Natural killer cell treated with Interleukin-12 subunit alpha and Interleukin-12 subunit beta and Interleukin-15 and Interleukin-18, amount 100 ng/mL, for 72 hours (primary cell): ENCODE results near the gene AHDC1. TPM values are rescaled to one million over a fixed set of nuclear protein-coding genes. Genes with fewer than 3 reads are reported as not detected.

ENCODE experiments used
- ATAC-seq, 2 donors: fragments of 150-1000 bp; cut with Tn5 transposase in 1 of 2; sonication (Bioruptor Pico), chemical (Tn5 transposase) in 1 of 2; 2 replicates each; pipeline ENCODE4 v1.10.0; 2021
- DNase-seq: peaks from one replicate; pipeline ENCODE4 v3.0.0; 2022; ENCODE audit warnings: low spot score
- H3K27ac Mint-ChIP-seq, 2 donors: 1 replicate in 1 of 2; 2 replicates in 1 of 2; pipeline ENCODE4 v1.8.0; 2022; ENCODE audit warnings: mixed read lengths in 2 of 2, mild to moderate bottlenecking in 1 of 2, moderate library complexity in 1 of 2
- H3K27me3 Mint-ChIP-seq, 2 donors: 1 replicate in 1 of 2; 2 replicates in 1 of 2; pipeline ENCODE4 v1.8.0; 2022; ENCODE audit warnings: mixed read lengths in 2 of 2
- H3K36me3 Mint-ChIP-seq: one replicate; pipeline ENCODE4 v1.8.0; 2022; ENCODE audit warnings: mixed read lengths
- H3K4me1 Mint-ChIP-seq, 2 donors: 1 replicate in 1 of 2; 2 replicates in 1 of 2; pipeline ENCODE4 v1.8.0; 2022; ENCODE audit warnings: low read depth in 2 of 2, mixed read lengths in 2 of 2, mild to moderate bottlenecking in 1 of 2
- H3K4me3 Mint-ChIP-seq: one replicate; pipeline ENCODE4 v1.8.0; 2022; ENCODE audit warnings: mixed read lengths
- H3K9me3 Mint-ChIP-seq: 2 replicates; pipeline ENCODE4 v1.8.0; 2022; ENCODE audit warnings: mixed read lengths
- total RNA-seq, 2 donors: library from RNA; stranded (reverse); gene quantifications; one replicate each; pipeline ENCODE4 v1.2.3, GENCODE V29; 2022

AHDC1 gene
- total RNA-seq, 2 donors from 2014 or later, result 38.8 to 42.9 TPM

DNA sequence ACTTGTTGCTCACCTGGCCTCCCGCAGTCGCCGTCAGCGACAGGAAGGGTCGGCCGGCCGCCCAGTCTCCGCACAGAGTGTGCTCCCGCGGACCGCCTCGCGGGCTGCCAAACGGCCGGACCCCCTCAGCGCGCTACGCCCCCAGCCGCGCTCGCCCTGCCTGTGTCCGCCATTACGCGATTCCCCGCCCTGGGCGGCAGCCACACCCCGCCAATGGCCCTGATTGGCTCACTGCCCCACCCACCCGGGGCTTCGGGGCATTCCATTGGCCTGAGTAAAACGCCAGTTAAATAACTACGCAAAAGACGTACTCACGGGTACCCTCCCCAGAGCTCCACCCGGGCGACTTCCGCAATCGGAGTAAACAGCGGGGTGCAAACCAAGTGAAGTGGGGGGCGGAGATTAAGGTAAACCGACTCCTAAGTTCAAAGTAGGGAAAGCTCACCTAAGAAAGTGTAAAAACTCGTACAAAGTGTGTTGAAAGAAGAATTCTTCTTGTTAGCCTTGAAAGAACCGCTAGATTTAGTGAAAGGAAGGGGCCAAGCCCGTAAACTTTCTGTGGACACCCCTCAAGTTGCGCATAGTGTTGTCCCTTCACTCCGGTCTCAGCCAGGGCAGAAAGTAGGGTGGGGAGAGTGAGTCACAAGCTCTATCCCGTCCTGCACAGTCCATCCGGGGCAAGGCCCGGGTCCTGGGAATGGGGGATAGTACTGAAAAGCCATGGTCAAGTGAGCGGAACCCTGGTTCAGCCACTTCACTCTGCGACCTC is 113.8 kb downstream of the AHDC1 start, which contains the start of gene WASF2:
Gene WASF2, minus strand, starts transcription at position 195 of the 769 bp plus-strand sequence. CDS start 61,277 bp downstream, outside the sequence.
- H3K36me3 Mint-ChIP-seq, result no peaks in the 10 kb centered on the region
- peaks cover 23 to 28% of the 10 kb centered on the region in 2 donors for H3K4me1 Mint-ChIP-seq
- ATAC-seq, result peak; percentile 99
- H3K4me3 Mint-ChIP-seq, result peak within 1 kb of the TSS; percentile 91
- no peaks in the 10 kb centered on the region for H3K27me3 Mint-ChIP-seq
- peak within 1 kb of the TSS; percentile 99 for H3K27ac Mint-ChIP-seq
- peak; percentile 98 for DNase-seq
- H3K9me3 Mint-ChIP-seq, result no peaks in the 10 kb centered on the region

DNA sequence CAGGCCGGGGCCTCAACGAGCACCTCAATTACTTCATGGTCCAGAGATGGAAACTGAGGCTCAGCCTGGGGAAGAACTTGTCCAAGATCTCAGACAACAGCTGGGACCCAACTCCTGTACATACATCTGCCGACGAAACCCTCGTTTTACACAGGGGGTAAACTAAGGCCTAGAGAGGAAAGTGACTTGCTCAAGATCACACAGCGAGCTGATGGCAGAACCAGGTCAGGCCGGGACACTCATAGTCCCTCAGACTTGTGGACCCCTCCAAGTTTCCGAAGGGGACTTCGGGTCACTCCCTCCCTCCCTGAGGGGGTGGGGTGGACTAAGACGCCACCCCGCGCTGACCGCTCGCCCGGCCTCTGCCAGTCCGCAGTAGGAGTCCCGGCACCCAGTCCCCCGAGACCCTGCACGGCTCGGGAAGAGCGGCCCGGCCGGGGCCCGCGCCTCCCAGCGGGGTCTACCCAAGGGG is 114.4 kb downstream of the AHDC1 start:
- DNase-seq, result no peak
- Mint-ChIP-seq H3K27ac (peak overlapping the region; percentile 99), H3K36me3 (no peaks in the 10 kb centered on the region), H3K9me3 (no peaks in the 10 kb centered on the region), H3K4me1 (peaks cover 23 to 28% of the 10 kb centered on the region in 2 donors), H3K4me3 (peak overlapping the region; percentile 91), H3K27me3 (no peaks in the 10 kb centered on the region)
- ATAC-seq, result peak in 1 of 2 donors; percentile 25

DNA sequence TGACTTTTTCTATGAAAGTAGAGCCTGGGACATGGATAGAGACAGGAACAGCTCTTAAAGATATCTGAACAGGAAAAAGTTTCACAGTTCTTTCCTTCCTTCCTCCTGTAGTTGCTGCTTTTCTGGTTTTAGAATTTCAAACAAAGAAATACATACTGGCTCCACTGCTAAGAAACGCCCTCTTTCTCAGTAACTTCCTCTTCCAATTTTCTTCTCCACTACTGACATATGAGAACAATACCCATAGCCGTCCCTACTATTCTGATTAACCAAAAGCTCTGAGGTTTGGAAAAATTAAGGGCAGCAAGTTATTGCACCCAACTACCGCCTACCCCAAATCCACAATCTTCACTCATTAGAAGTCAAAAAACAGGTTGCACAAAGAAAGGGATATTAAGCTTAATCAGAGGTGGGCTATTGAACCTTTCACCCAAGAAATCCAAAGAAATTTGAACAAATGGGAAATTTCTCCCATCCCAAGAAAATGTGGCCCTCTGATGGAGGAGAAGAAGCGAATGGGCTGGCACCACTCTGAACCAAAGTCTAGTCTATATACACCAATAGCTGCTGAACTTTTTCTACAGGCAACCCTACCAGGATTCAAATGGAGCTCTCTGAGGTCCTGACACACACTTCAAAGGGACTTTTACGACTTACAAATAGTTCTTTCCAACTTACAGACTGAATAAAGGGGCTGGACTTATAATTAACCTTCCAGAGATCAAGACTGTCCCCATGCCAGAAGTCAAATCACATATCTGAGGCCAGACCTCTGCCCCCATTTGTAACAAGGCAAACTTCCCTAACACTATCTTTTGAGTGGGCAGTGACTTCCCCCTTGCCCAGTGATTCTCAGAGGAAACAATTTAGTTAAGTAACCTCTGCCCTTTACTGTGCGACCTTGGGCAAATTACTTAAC is 115.7 kb downstream of the AHDC1 start:
- DNase-seq (no peak), ATAC-seq (no peak)
- H3K27ac Mint-ChIP-seq, result peak overlapping the region; percentile 99
- H3K36me3 Mint-ChIP-seq, result no peaks in the 10 kb centered on the region
- H3K9me3 Mint-ChIP-seq, result no peaks in the 10 kb centered on the region
- H3K4me1 Mint-ChIP-seq, result peaks cover 23 to 28% of the 10 kb centered on the region in 2 donors
- peak overlapping the region; percentile 91 for H3K4me3 Mint-ChIP-seq
- H3K27me3 Mint-ChIP-seq, result no peaks in the 10 kb centered on the region

DNA sequence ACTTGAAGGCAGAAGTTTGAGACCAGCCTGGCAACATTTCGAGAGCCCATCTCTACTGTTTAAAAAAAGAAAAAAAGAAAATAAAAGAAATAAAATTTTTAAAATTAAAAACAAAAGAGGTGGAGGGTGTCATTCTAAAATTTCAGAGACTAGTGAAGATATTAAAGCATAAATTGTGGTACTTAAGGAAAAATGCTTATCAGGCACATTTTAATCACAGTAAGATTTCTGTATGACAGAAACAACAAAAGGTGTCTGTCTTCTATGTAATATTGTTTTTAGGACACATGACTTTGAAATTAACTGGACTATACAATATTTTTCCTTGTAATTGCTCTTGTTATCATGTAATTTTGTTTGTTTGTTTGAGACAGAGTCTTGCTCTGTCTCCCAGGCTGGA is 118.6 kb downstream of the AHDC1 start:
- DNase-seq (no peak), ATAC-seq (no peak)
- Mint-ChIP-seq H3K27me3 (no peaks in the 10 kb centered on the region), H3K27ac (no peak overlapping the region), H3K4me1 (peaks cover 31 to 34% of the 10 kb centered on the region in 2 donors), H3K4me3 (no peak overlapping the region), H3K9me3 (no peaks in the 10 kb centered on the region), H3K36me3 (no peaks in the 10 kb centered on the region)

Other genes starting within 250 kb of the AHDC1 start
- 1 to 10 TPM; 8.5 TPM for gene MAP3K6, start 237.2 kb downstream of the AHDC1 start, total RNA-seq
- not detected for gene FCN3, start 229.3 kb downstream of the AHDC1 start, total RNA-seq
- not detected for gene CD164L2, start 220.8 kb downstream of the AHDC1 start, total RNA-seq
- 1 to 10 TPM in 1 of 2 donors, under 1 TPM in 1; 0.64 to 1.1 TPM for gene GPR3, start 211.5 kb downstream of the AHDC1 start, total RNA-seq
- 100 to 1,000 TPM in 1 of 2 donors, 10 to 100 TPM in 1; 97.7 to 110 TPM for gene WASF2, start 114.0 kb downstream of the AHDC1 start, total RNA-seq
- 10 to 100 TPM; 14.2 to 60.0 TPM for gene FGR, start 31.0 kb upstream of the AHDC1 start, total RNA-seq
- 10 to 100 TPM; 42.8 to 45.4 TPM for gene IFI6, start 68.0 kb upstream of the AHDC1 start, total RNA-seq
- 10 to 100 TPM in 1 of 2 donors, 1 to 10 TPM in 1; 9.4 to 11.4 TPM for gene FAM76A, start 121.8 kb upstream of the AHDC1 start, total RNA-seq
- 10 to 100 TPM; 47.9 to 50.2 TPM for gene STX12, start 169.1 kb upstream of the AHDC1 start, total RNA-seq
- gene PPP1R8, start 226.6 kb upstream of the AHDC1 start, total RNA-seq, result 10 to 100 TPM; 65.1 to 69.7 TPM